Esophagus squamous epithelium (tissue), 4 donors: ENCODE data around the gene ASPHD2.
A peak's percentile ranks its signal among the peaks of the same experiment; 100 is the strongest.

Experiments
- POLR2A ChIP-seq, 4 donors: fragments of 450-650 bp; IDR thresholded peaks; one replicate each; pipeline ENCODE4 v1.6.1; 2017; ENCODE audit warnings: antibody characterized with exemption in 4 of 4, mild to moderate bottlenecking in 4 of 4, moderate library complexity in 3 of 4
- TF ChIP-seq, protein P1 (sequence below), 6 experiments: fragments of 450-650 bp in 4 of 6; fragments of 200-600 bp in 2 of 6; sonication (generic) in 2 of 6; IDR thresholded peaks; one replicate each; pipeline ENCODE4 v1.5.1; 2016 to 2019; ENCODE audit warnings: antibody characterized with exemption in 6 of 6, mild to moderate bottlenecking in 4 of 6, moderate library complexity in 4 of 6

DNA sequence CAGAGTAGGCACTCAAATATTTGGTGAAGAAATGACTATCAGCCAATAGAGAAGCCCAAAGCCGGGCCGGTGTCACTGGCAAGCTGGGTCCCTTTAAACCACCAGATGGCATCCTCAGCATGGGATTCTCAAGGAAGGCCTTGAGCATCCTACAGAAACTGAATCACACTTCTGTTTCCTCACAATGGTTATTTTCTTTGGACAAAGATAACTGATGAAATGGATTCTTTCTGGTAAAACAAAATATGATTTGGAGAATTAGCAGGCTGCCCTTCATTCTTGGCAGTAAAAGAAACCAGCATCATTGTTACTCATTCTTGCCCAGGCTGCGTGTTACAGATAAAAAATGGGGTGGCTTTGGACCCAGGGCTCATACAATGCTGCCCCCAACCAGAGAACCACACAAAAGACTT lies 30.3 kb upstream of the ASPHD2 start:
- TF ChIP-seq, protein P1, sequence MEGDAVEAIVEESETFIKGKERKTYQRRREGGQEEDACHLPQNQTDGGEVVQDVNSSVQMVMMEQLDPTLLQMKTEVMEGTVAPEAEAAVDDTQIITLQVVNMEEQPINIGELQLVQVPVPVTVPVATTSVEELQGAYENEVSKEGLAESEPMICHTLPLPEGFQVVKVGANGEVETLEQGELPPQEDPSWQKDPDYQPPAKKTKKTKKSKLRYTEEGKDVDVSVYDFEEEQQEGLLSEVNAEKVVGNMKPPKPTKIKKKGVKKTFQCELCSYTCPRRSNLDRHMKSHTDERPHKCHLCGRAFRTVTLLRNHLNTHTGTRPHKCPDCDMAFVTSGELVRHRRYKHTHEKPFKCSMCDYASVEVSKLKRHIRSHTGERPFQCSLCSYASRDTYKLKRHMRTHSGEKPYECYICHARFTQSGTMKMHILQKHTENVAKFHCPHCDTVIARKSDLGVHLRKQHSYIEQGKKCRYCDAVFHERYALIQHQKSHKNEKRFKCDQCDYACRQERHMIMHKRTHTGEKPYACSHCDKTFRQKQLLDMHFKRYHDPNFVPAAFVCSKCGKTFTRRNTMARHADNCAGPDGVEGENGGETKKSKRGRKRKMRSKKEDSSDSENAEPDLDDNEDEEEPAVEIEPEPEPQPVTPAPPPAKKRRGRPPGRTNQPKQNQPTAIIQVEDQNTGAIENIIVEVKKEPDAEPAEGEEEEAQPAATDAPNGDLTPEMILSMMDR (IDR thresholded peaks at IDR 0.05): peak in 5 of 6 experiments; percentile 52 to 77 (median 66)
- TF ChIP-seq POLR2A (IDR thresholded peaks at IDR 0.05): no peak
